ENCODE data around the gene RIOK1.

GRCh38 chr6:7432391-7433120 lies 42.9 kb downstream of the RIOK1 start:
- TF ChIP-seq CTCF (IDR thresholded peaks at IDR 0.05) (no peak), POLR2A (IDR thresholded peaks at IDR 0.05) (no peak)
